ENCODE data around the gene ZNF585A.

ZNF585A gene

GRCh38 chr19:37095859-37096258 is 76.6 kb downstream of the ZNF585A start:
- FAIRE-seq, result no peak

More at GRCh38 chr19:37095859-37096258, 76.6 kb downstream of the ZNF585A start:
- no peak for DNase-seq (ENCODE audit: low spot score)

All from RCC 7860 (cell line).